ENCODE results near the gene LBHD2. TPM values are rescaled to one million over a fixed set of nuclear protein-coding genes. Genes with fewer than 3 reads are reported as not detected.

The LBHD2 gene
- total and polyA plus RNA-seq, 2 donors (not counting 1 experiment from before 2014, with no cell fraction given) = not detected

- no peak overlapping the region for H3K27ac ChIP-seq (ENCODE audit: low read length in 2 of 2)
- H3K4me3 ChIP-seq (ENCODE audit: control extremely low read depth in 1 of 5, extremely low read depth in 1 of 5, insufficient read depth in 1 of 5, low read depth in 2 of 5, low read length in 4 of 5) = no peak overlapping the region
- peaks cover 7% of the 10 kb centered on the region for H3K27me3 Mint-ChIP-seq
- no peaks in the 10 kb centered on the region for H3K4me1 ChIP-seq (ENCODE audit: control insufficient read depth in 2 of 2, insufficient read depth in 2 of 2, low read length in 2 of 2)
- H3K9me3 Mint-ChIP-seq (ENCODE audit: insufficient read depth) = no peaks in the 10 kb centered on the region
- intact Hi-C loops (cut with micrococcal nuclease) = no loop called here
- WGBS (ENCODE audit: insufficient coverage) = 82% methylated on average over 23 of the region's 24 CpGs
- no peak overlapping the region for H3K4me2 ChIP-seq (replicated peaks; ENCODE audit: low read depth, low read length, poor library complexity, severe bottlenecking)
- H3K79me2 ChIP-seq (ENCODE audit: control insufficient read depth, insufficient read depth, low read length) = no peaks in the 10 kb centered on the region
- CTCF ChIA-PET = interaction anchor here (1.6 to 2.7 kb wide), 2 partner anchors 9 to 21 kb away, joined by 4 to 9 read pairs; no protein-coding TSS in a partner anchor
- no peak for DNase-seq
- TF ChIP-seq CTCF (IDR thresholded peaks at IDR 0.05) = no peak
- no peak for TF ChIP-seq EZH2 (IDR thresholded peaks at IDR 0.05; ENCODE audit: borderline replicate concordance, insufficient read depth, low read depth, low read length, poor library complexity, severe bottlenecking)
- no peak for ATAC-seq (ENCODE audit: low read depth)
- POLR2A ChIA-PET = no interaction called here
- no peak overlapping the region for H3K27ac Mint-ChIP-seq
- peaks cover 0 to 21% (median 1%) of the 10 kb centered on the region in 4 experiments for H3K27me3 ChIP-seq (replicated peaks in 1 of 4; ENCODE audit: control extremely low read depth in 1 of 4, control insufficient read depth in 3 of 4, insufficient read depth in 4 of 4, low read length in 3 of 4)
- H2AFZ ChIP-seq (ENCODE audit: insufficient read depth, low read depth, low read length, poor library complexity, severe bottlenecking) = no peak overlapping the region
- no peak overlapping the region for H3K9ac ChIP-seq (ENCODE audit: low read length)
- no peaks in the 10 kb centered on the region for H3K36me3 ChIP-seq (replicated peaks in 1 of 2; ENCODE audit: control extremely low read depth in 1 of 2, control insufficient read depth in 1 of 2, extremely low read depth in 1 of 2, insufficient read depth in 2 of 2, low read length in 1 of 2)
- no peaks in the 10 kb centered on the region for H4K20me1 ChIP-seq (ENCODE audit: control insufficient read depth, insufficient read depth, low read length, poor library complexity, severe bottlenecking)
- no peak overlapping the region for H3K4me3 Mint-ChIP-seq
- H3K4me1 Mint-ChIP-seq = peaks cover 2% of the 10 kb centered on the region
- no peaks in the 10 kb centered on the region for H3K9me3 ChIP-seq (ENCODE audit: control extremely low read depth in 1 of 3, control insufficient read depth in 2 of 3, insufficient read depth in 1 of 3, low read length in 2 of 3)
These were observed 1.4 kb downstream of the LBHD2 start for GRCh38 chr14:103085106-103086091.
